GM12878 (cell line): ENCODE data around the gene RBL2. TPM values are rescaled to one million over a fixed set of nuclear protein-coding genes. Genes with fewer than 3 reads are reported as not detected.

Experiments used
- ATAC-seq: fragments of 200-7000 bp; cut with Tn5 transposase; 3 replicates; pipeline ENCODE4 v1.9.1; 2020; ENCODE audit warnings: mild to moderate bottlenecking, moderate library complexity
- BruUV-seq: library from RNA; stranded (reverse); fragments of 400-500 nt; replicated peaks from 2 replicates; lab custom pipeline; 2021; lab: Mats Ljungman, UMichigan
- CTCF ChIA-PET: fragments of 300-600 bp; sonication (Branson Sonifier 250); formaldehyde crosslinking; extraction: SDS; loops from one replicate; lab custom pipeline; 2021; ENCODE audit warnings: inconsistent platforms; lab: Yijun Ruan, JAX
- POLR2A ChIA-PET: fragments of 350-600 bp; formaldehyde crosslinking; extraction: SDS; loops from one replicate; lab custom pipeline; 2021; ENCODE audit warnings: inconsistent platforms; lab: Charles Lee
- RAD21 ChIA-PET: fragments of 300-600 bp; sonication (Branson Sonifier 250); formaldehyde crosslinking; loops from one replicate; lab custom pipeline; 2023; ENCODE audit warnings: antibody characterized with exemption; ENCODE audit not compliant: unreplicated experiment; lab: Charles Lee
- SMC1A ChIA-PET: fragments of 300-600 bp; sonication (Branson Sonifier 250); formaldehyde crosslinking; loops from one replicate; lab custom pipeline; 2023; ENCODE audit not compliant: unreplicated experiment, uncharacterized antibody; lab: Charles Lee
- DNase-seq: peaks from one replicate; pipeline ENCODE4 v3.0.0-alpha.2; 2011; ENCODE audit warnings: low read depth, low spot score
- FAIRE-seq: peaks from 3 replicates; lab custom pipeline; 2011; peaks lifted over from hg19 to GRCh38; lab: Jason Lieb, UNC
- H2AFZ ChIP-seq: 2 replicates; pipeline ENCODE4 v1.6.0; 2011; ENCODE audit warnings: low read depth, low read length, control low read depth; ENCODE audit not compliant: control insufficient read depth
- H3K27ac ChIP-seq: 2 replicates; pipeline ENCODE4 v1.5.1; 2011; ENCODE audit warnings: control low read depth; ENCODE audit not compliant: control insufficient read depth, insufficient read depth
- H3K27me3 ChIP-seq, 2 experiments: replicated peaks in 1 of 2; 2 replicates each; pipeline versions ENCODE4 v1.6.0 to v1.6.1; 2011; ENCODE audit warnings: low read length in 1 of 2; ENCODE audit not compliant: control insufficient read depth in 2 of 2, insufficient read depth in 2 of 2
- H3K36me3 ChIP-seq, 2 experiments: 2 replicates each; pipeline ENCODE4 v1.5.1; 2011; ENCODE audit warnings: low read length in 1 of 2; ENCODE audit not compliant: control insufficient read depth in 2 of 2, insufficient read depth in 2 of 2
- H3K4me1 ChIP-seq: 2 replicates; pipeline ENCODE4 v1.6.1; 2011; ENCODE audit warnings: mild to moderate bottlenecking, low read length, moderate library complexity, mixed read lengths; ENCODE audit not compliant: control insufficient read depth, insufficient read depth
- H3K4me2 ChIP-seq: 2 replicates; pipeline ENCODE4 v1.6.0; 2011; ENCODE audit warnings: control low read depth; ENCODE audit not compliant: control insufficient read depth, insufficient read depth
- H3K4me3 ChIP-seq: fragments of 200-600 bp; sonication (generic); 2 replicates; pipeline ENCODE4 v1.5.1; 2016
- H3K79me2 ChIP-seq: 2 replicates; pipeline ENCODE4 v1.6.0; 2011; ENCODE audit warnings: low read length; ENCODE audit not compliant: control insufficient read depth, insufficient read depth
- H3K9ac ChIP-seq: 2 replicates; pipeline ENCODE4 v1.8.0; 2011; ENCODE audit warnings: low read length, control low read depth, mixed read lengths; ENCODE audit not compliant: control insufficient read depth, insufficient read depth
- H3K9me3 ChIP-seq: replicated peaks from 3 replicates; pipeline ENCODE4 v1.5.1; 2011; ENCODE audit warnings: mild to moderate bottlenecking, low read length; ENCODE audit not compliant: control insufficient read depth, insufficient read depth
- H4K20me1 ChIP-seq: 2 replicates; pipeline ENCODE4 v1.6.0; 2011; ENCODE audit not compliant: control insufficient read depth, insufficient read depth
- CBX5 ChIP-seq: sonication (generic); IDR thresholded peaks from 2 replicates; pipeline ENCODE4 v1.6.1; 2016; ENCODE audit warnings: low read depth, moderate library complexity, mild to moderate bottlenecking, inconsistent platforms
- EZH2 ChIP-seq: IDR thresholded peaks from 2 replicates; pipeline ENCODE4 v1.6.1; 2012; ENCODE audit warnings: low read depth, mild to moderate bottlenecking, control low read depth, inconsistent platforms, low read length, borderline replicate concordance; ENCODE audit not compliant: control insufficient read depth
- JUNB ChIP-seq: IDR thresholded peaks from 2 replicates; pipeline ENCODE4 v1.6.1; 2016; ENCODE audit warnings: antibody characterized with exemption, mild to moderate bottlenecking
- MEF2B ChIP-seq: fragments of 450-650 bp; IDR thresholded peaks from 2 replicates; pipeline ENCODE4 v1.6.1; 2018; ENCODE audit warnings: mild to moderate bottlenecking, moderate library complexity; ENCODE audit not compliant: partially characterized antibody, poor library complexity, severe bottlenecking
- MTA3 ChIP-seq: IDR thresholded peaks from 2 replicates; pipeline ENCODE4 v1.6.1; 2012; ENCODE audit warnings: low read length, inconsistent platforms, borderline replicate concordance
- NBN ChIP-seq: fragments of 450-650 bp; IDR thresholded peaks from 2 replicates; pipeline ENCODE4 v1.6.1; 2016
- NRF1 ChIP-seq: conservative IDR thresholded peaks from 2 replicates; pipeline ENCODE4 v1.6.1; 2011; ENCODE audit warnings: mild to moderate bottlenecking, low read depth, low read length, improper control_type of control experiment
- RBBP5 ChIP-seq: fragments of 200-600 bp; sonication (generic); conservative IDR thresholded peaks from 2 replicates; pipeline ENCODE4 v1.6.1; 2016
- SMAD5 ChIP-seq: IDR thresholded peaks from 2 replicates; pipeline ENCODE4 v1.6.1; 2016; ENCODE audit warnings: antibody characterized with exemption, low read depth
- TCF7 ChIP-seq: IDR thresholded peaks from 2 replicates; pipeline ENCODE4 v1.6.1; 2014; ENCODE audit warnings: antibody characterized with exemption, borderline replicate concordance
- YBX1 ChIP-seq: fragments of 450-650 bp; IDR thresholded peaks from 2 replicates; pipeline ENCODE4 v1.6.1; 2016; ENCODE audit warnings: antibody characterized with exemption
- ZBED1 ChIP-seq: IDR thresholded peaks from 2 replicates; pipeline ENCODE4 v1.6.1; 2016; ENCODE audit warnings: borderline replicate concordance
- ZNF24 ChIP-seq: fragments of 450-650 bp; IDR thresholded peaks from 2 replicates; pipeline ENCODE4 v1.6.1; 2017; ENCODE audit warnings: antibody characterized with exemption, mild to moderate bottlenecking
- ZNF274 ChIP-seq: IDR thresholded peaks from one replicate; pipeline ENCODE4 v1.8.0; 2011; ENCODE audit not compliant: insufficient read length, insufficient read depth
- ZZZ3 ChIP-seq: IDR thresholded peaks from 2 replicates; pipeline ENCODE4 v1.6.1; 2011; ENCODE audit warnings: low read depth; ENCODE audit not compliant: control insufficient read depth, insufficient read length
- WGBS: methylation state at CpG from one replicate; pipeline ENCODE4 v1.1.6; 2016; ENCODE audit warnings: low lambda C conversion rate; ENCODE audit not compliant: insufficient replicate concordance, insufficient coverage; ENCODE audit errors: missing lambda C conversion rate; 5-methylcytosine and 5-hydroxymethylcytosine counted together
- in situ Hi-C: fragments of 300-500 bp; cut with MboI; formaldehyde crosslinking; loops from 9 replicates; pipeline ENCODE4 v1.14.3; 2018; ENCODE audit warnings: mixed read lengths
- intact Hi-C: fragments of 100-400 bp; cut with micrococcal nuclease; formaldehyde crosslinking; loops from one replicate; pipeline ENCODE4 v1.14.2; 2022; ENCODE audit not compliant: unreplicated experiment
- polyA plus RNA-seq, 11 experiments: library from polyadenylated mRNA; depleted of rRNA in 4 of 11; unstranded in 6 of 11; stranded (reverse) in 5 of 11; fragments of >200 nt; fragmentation: Nextera tagmentation in 4 of 11; fragmentation: Illumina TruSeq in 1 of 11; extraction: Ambion mirVana in 4 of 11; extraction: Trizol in 1 of 11; gene quantifications; 1 replicate in 1 of 11; 2 replicates in 10 of 11; pipeline versions ENCODE4 v1.2.1 to v1.2.3, GENCODE V29; 2011 to 2016; ENCODE audit warnings: inconsistent platforms in 2 of 11, missing spikeins in 2 of 11, low read depth in 1 of 11
- total RNA-seq, 4 experiments: library from RNA; depleted of rRNA in 3 of 4; stranded (reverse); fragments of >200 nt in 3 of 4; fragmentation: Illumina TruSeq in 1 of 4; extraction: Trizol in 1 of 4; gene quantifications; 2 replicates each; pipeline versions ENCODE4 v1.2.1 to v1.2.3, GENCODE V29; 2013 to 2021
- TF ChIP-seq, protein P1 (sequence below): fragments of 150-350 bp; IDR thresholded peaks from 2 replicates; pipeline ENCODE4 v1.6.1; 2016; ENCODE audit warnings: low read depth, low read length
- TF ChIP-seq, protein P2 (sequence below): fragments of 450-650 bp; IDR thresholded peaks from 2 replicates; pipeline ENCODE4 v1.6.1; 2017; ENCODE audit warnings: antibody characterized with exemption, mild to moderate bottlenecking, moderate library complexity
- TF ChIP-seq, protein P3 (sequence below): fragments of 450-650 bp; IDR thresholded peaks from 2 replicates; pipeline ENCODE4 v1.6.1; 2016; ENCODE audit warnings: mild to moderate bottlenecking

The RBL2 gene
- total and polyA plus RNA-seq, 10 of the 15 experiments (the other 5 are each of a cell fraction or from before 2014, with no cell fraction given), result 10.0 to 107 (median 39.0) TPM

- POLR2A ChIA-PET, result interaction anchor here (0.7 to 3.6 kb wide), 5 partner anchors 11 to 92 kb away, joined by 3 to 13 read pairs (median 4); partner anchors contain the start of gene AKTIP
- TF ChIP-seq, protein P1, sequence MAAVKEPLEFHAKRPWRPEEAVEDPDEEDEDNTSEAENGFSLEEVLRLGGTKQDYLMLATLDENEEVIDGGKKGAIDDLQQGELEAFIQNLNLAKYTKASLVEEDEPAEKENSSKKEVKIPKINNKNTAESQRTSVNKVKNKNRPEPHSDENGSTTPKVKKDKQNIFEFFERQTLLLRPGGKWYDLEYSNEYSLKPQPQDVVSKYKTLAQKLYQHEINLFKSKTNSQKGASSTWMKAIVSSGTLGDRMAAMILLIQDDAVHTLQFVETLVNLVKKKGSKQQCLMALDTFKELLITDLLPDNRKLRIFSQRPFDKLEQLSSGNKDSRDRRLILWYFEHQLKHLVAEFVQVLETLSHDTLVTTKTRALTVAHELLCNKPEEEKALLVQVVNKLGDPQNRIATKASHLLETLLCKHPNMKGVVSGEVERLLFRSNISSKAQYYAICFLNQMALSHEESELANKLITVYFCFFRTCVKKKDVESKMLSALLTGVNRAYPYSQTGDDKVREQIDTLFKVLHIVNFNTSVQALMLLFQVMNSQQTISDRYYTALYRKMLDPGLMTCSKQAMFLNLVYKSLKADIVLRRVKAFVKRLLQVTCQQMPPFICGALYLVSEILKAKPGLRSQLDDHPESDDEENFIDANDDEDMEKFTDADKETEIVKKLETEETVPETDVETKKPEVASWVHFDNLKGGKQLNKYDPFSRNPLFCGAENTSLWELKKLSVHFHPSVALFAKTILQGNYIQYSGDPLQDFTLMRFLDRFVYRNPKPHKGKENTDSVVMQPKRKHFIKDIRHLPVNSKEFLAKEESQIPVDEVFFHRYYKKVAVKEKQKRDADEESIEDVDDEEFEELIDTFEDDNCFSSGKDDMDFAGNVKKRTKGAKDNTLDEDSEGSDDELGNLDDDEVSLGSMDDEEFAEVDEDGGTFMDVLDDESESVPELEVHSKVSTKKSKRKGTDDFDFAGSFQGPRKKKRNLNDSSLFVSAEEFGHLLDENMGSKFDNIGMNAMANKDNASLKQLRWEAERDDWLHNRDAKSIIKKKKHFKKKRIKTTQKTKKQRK, result no peak
- TF ChIP-seq TCF7 (no peak), JUNB (no peak), MTA3 (no peak), MEF2B (no peak), ZNF24 (no peak), ZZZ3 (no peak), CBX5 (no peak), RBBP5 (no peak), EZH2 (no peak), NBN (0 out of 2 replicates have a peak, but pooled peaks have one; percentile 14), YBX1 (no peak), ZBED1 (no peak), ZNF274 (no peak), SMAD5 (no peak), NRF1 (no peak)
- TF ChIP-seq, protein P2, sequence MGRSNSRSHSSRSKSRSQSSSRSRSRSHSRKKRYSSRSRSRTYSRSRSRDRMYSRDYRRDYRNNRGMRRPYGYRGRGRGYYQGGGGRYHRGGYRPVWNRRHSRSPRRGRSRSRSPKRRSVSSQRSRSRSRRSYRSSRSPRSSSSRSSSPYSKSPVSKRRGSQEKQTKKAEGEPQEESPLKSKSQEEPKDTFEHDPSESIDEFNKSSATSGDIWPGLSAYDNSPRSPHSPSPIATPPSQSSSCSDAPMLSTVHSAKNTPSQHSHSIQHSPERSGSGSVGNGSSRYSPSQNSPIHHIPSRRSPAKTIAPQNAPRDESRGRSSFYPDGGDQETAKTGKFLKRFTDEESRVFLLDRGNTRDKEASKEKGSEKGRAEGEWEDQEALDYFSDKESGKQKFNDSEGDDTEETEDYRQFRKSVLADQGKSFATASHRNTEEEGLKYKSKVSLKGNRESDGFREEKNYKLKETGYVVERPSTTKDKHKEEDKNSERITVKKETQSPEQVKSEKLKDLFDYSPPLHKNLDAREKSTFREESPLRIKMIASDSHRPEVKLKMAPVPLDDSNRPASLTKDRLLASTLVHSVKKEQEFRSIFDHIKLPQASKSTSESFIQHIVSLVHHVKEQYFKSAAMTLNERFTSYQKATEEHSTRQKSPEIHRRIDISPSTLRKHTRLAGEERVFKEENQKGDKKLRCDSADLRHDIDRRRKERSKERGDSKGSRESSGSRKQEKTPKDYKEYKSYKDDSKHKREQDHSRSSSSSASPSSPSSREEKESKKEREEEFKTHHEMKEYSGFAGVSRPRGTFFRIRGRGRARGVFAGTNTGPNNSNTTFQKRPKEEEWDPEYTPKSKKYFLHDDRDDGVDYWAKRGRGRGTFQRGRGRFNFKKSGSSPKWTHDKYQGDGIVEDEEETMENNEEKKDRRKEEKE, result no peak
- TF ChIP-seq, protein P3, sequence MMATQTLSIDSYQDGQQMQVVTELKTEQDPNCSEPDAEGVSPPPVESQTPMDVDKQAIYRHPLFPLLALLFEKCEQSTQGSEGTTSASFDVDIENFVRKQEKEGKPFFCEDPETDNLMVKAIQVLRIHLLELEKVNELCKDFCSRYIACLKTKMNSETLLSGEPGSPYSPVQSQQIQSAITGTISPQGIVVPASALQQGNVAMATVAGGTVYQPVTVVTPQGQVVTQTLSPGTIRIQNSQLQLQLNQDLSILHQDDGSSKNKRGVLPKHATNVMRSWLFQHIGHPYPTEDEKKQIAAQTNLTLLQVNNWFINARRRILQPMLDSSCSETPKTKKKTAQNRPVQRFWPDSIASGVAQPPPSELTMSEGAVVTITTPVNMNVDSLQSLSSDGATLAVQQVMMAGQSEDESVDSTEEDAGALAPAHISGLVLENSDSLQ, result peak; percentile 98
Measured at GRCh38 chr16:53435066-53435688, 906 bp downstream of the RBL2 start.

More at GRCh38 chr16:53435066-53435688, 906 bp downstream of the RBL2 start:
- Histone ChIP-seq H3K79me2 (peaks cover 36% of the 10 kb centered on the region), H3K9me3 (no peaks in the 10 kb centered on the region), H3K27me3 (no peaks in the 10 kb centered on the region), H4K20me1 (no peaks in the 10 kb centered on the region), H3K4me1 (no peaks in the 10 kb centered on the region), H3K4me2 (peak overlapping the region; percentile 64), H3K9ac (peak overlapping the region; percentile 71), H3K36me3 (no peaks in the 10 kb centered on the region), H3K27ac (peak overlapping the region; percentile 75), H3K4me3 (peak overlapping the region; percentile 89), H2AFZ (peak overlapping the region; percentile 57)
- ChIA-PET RAD21 (interaction anchor here (1.0 to 3.9 kb wide), 5 partner anchors 11 to 75 kb away, joined by 4 to 21 read pairs (median 9); partner anchors contain the start of gene AKTIP), CTCF (interaction anchor here (0.9 to 2.5 kb wide), 5 partner anchors 11 to 147 kb away, joined by 3 to 13 read pairs (median 3); no protein-coding TSS in a partner anchor), SMC1A (interaction anchor here (0.9 to 3.3 kb wide), 5 partner anchors 10 to 281 kb away, joined by 3 to 33 read pairs (median 4); no protein-coding TSS in a partner anchor)
- WGBS, result under 1% methylated on average over 28 of the region's 28 CpGs
- ATAC-seq, result peak; percentile 93
- BruUV-seq, result no TSS peak
- FAIRE-seq, result peak; percentile 95
- in situ Hi-C loops, result no loop called here
- intact Hi-C loops, result loop anchor here (2.0 to 5.0 kb wide), 2 partner anchors 67 to 76 kb away; partner anchors contain the start of gene AKTIP
- peak; percentile 73 for DNase-seq
